GM12878 (cell line): ENCODE results near the gene PRR23C. TPM values are rescaled to one million over a fixed set of nuclear protein-coding genes. Genes with fewer than 3 reads are reported as not detected.

Experiments
- ATAC-seq: fragments of 200-7000 bp; cut with Tn5 transposase; 3 replicates; pipeline ENCODE4 v1.9.1; 2020; ENCODE audit warnings: mild to moderate bottlenecking, moderate library complexity
- BruUV-seq: library from RNA; stranded (reverse); fragments of 400-500 nt; replicated peaks from 2 replicates; lab custom pipeline; 2021; lab: Mats Ljungman, UMichigan
- CTCF ChIA-PET: fragments of 300-600 bp; sonication (Branson Sonifier 250); formaldehyde crosslinking; extraction: SDS; loops from one replicate; lab custom pipeline; 2021; ENCODE audit warnings: inconsistent platforms; lab: Yijun Ruan, JAX
- POLR2A ChIA-PET: fragments of 350-600 bp; formaldehyde crosslinking; extraction: SDS; loops from one replicate; lab custom pipeline; 2021; ENCODE audit warnings: inconsistent platforms; lab: Charles Lee
- RAD21 ChIA-PET: fragments of 300-600 bp; sonication (Branson Sonifier 250); formaldehyde crosslinking; loops from one replicate; lab custom pipeline; 2023; ENCODE audit warnings: antibody characterized with exemption; ENCODE audit not compliant: unreplicated experiment; lab: Charles Lee
- SMC1A ChIA-PET: fragments of 300-600 bp; sonication (Branson Sonifier 250); formaldehyde crosslinking; loops from one replicate; lab custom pipeline; 2023; ENCODE audit not compliant: unreplicated experiment, uncharacterized antibody; lab: Charles Lee
- DNase-seq: peaks from one replicate; pipeline ENCODE4 v3.0.0-alpha.2; 2011; ENCODE audit warnings: low read depth, low spot score
- FAIRE-seq: peaks from 3 replicates; lab custom pipeline; 2011; peaks lifted over from hg19 to GRCh38; lab: Jason Lieb, UNC
- H2AFZ ChIP-seq: 2 replicates; pipeline ENCODE4 v1.6.0; 2011; ENCODE audit warnings: low read depth, low read length, control low read depth; ENCODE audit not compliant: control insufficient read depth
- H3K27ac ChIP-seq: 2 replicates; pipeline ENCODE4 v1.5.1; 2011; ENCODE audit warnings: control low read depth; ENCODE audit not compliant: control insufficient read depth, insufficient read depth
- H3K27me3 ChIP-seq, 2 experiments: replicated peaks in 1 of 2; 2 replicates each; pipeline versions ENCODE4 v1.6.0 to v1.6.1; 2011; ENCODE audit warnings: low read length in 1 of 2; ENCODE audit not compliant: control insufficient read depth in 2 of 2, insufficient read depth in 2 of 2
- H3K36me3 ChIP-seq, 2 experiments: 2 replicates each; pipeline ENCODE4 v1.5.1; 2011; ENCODE audit warnings: low read length in 1 of 2; ENCODE audit not compliant: control insufficient read depth in 2 of 2, insufficient read depth in 2 of 2
- H3K4me1 ChIP-seq: 2 replicates; pipeline ENCODE4 v1.6.1; 2011; ENCODE audit warnings: mild to moderate bottlenecking, low read length, moderate library complexity, mixed read lengths; ENCODE audit not compliant: control insufficient read depth, insufficient read depth
- H3K4me2 ChIP-seq: 2 replicates; pipeline ENCODE4 v1.6.0; 2011; ENCODE audit warnings: control low read depth; ENCODE audit not compliant: control insufficient read depth, insufficient read depth
- H3K4me3 ChIP-seq: fragments of 200-600 bp; sonication (generic); 2 replicates; pipeline ENCODE4 v1.5.1; 2016
- H3K79me2 ChIP-seq: 2 replicates; pipeline ENCODE4 v1.6.0; 2011; ENCODE audit warnings: low read length; ENCODE audit not compliant: control insufficient read depth, insufficient read depth
- H3K9ac ChIP-seq: 2 replicates; pipeline ENCODE4 v1.8.0; 2011; ENCODE audit warnings: low read length, control low read depth, mixed read lengths; ENCODE audit not compliant: control insufficient read depth, insufficient read depth
- H3K9me3 ChIP-seq: replicated peaks from 3 replicates; pipeline ENCODE4 v1.5.1; 2011; ENCODE audit warnings: mild to moderate bottlenecking, low read length; ENCODE audit not compliant: control insufficient read depth, insufficient read depth
- H4K20me1 ChIP-seq: 2 replicates; pipeline ENCODE4 v1.6.0; 2011; ENCODE audit not compliant: control insufficient read depth, insufficient read depth
- FOXM1 ChIP-seq: IDR thresholded peaks from 2 replicates; pipeline ENCODE4 v1.6.1; 2012; ENCODE audit warnings: low read depth, mild to moderate bottlenecking, inconsistent platforms, low read length, moderate library complexity
- HCFC1 ChIP-seq: fragments of 150-350 bp; IDR thresholded peaks from 2 replicates; pipeline ENCODE4 v1.6.1; 2014; ENCODE audit warnings: low read length
- JUNB ChIP-seq: IDR thresholded peaks from 2 replicates; pipeline ENCODE4 v1.6.1; 2016; ENCODE audit warnings: antibody characterized with exemption, mild to moderate bottlenecking
- NR2C2 ChIP-seq: IDR thresholded peaks from 2 replicates; pipeline ENCODE4 v1.6.1; 2011; ENCODE audit warnings: borderline replicate concordance, low read depth; ENCODE audit not compliant: control insufficient read depth, insufficient read length
- RUNX3 ChIP-seq: IDR thresholded peaks from 2 replicates; pipeline ENCODE4 v1.6.1; 2012; ENCODE audit warnings: low read length, inconsistent platforms
- SPI1 ChIP-seq: IDR thresholded peaks from 2 replicates; pipeline ENCODE4 v1.6.1; 2011; ENCODE audit warnings: low read depth, mild to moderate bottlenecking, low read length, moderate library complexity, borderline replicate concordance; ENCODE audit not compliant: insufficient read depth
- STAT1 ChIP-seq: fragments of 450-650 bp; conservative IDR thresholded peaks from 2 replicates; pipeline ENCODE4 v1.6.1; 2014; ENCODE audit warnings: antibody characterized with exemption, mild to moderate bottlenecking
- ZNF687 ChIP-seq: fragments of 450-650 bp; IDR thresholded peaks from 2 replicates; pipeline ENCODE4 v1.6.1; 2017; ENCODE audit warnings: mild to moderate bottlenecking, moderate library complexity
- WGBS: methylation state at CpG from one replicate; pipeline ENCODE4 v1.1.6; 2016; ENCODE audit warnings: low lambda C conversion rate; ENCODE audit not compliant: insufficient replicate concordance, insufficient coverage; ENCODE audit errors: missing lambda C conversion rate; 5-methylcytosine and 5-hydroxymethylcytosine counted together
- in situ Hi-C: fragments of 300-500 bp; cut with MboI; formaldehyde crosslinking; loops from 9 replicates; pipeline ENCODE4 v1.14.3; 2018; ENCODE audit warnings: mixed read lengths
- intact Hi-C: fragments of 100-400 bp; cut with micrococcal nuclease; formaldehyde crosslinking; loops from one replicate; pipeline ENCODE4 v1.14.2; 2022; ENCODE audit not compliant: unreplicated experiment
- polyA plus RNA-seq, 11 experiments: library from polyadenylated mRNA; depleted of rRNA in 4 of 11; unstranded in 6 of 11; stranded (reverse) in 5 of 11; fragments of >200 nt; fragmentation: Nextera tagmentation in 4 of 11; fragmentation: Illumina TruSeq in 1 of 11; extraction: Ambion mirVana in 4 of 11; extraction: Trizol in 1 of 11; gene quantifications; 1 replicate in 1 of 11; 2 replicates in 10 of 11; pipeline versions ENCODE4 v1.2.1 to v1.2.3, GENCODE V29; 2011 to 2016; ENCODE audit warnings: inconsistent platforms in 2 of 11, missing spikeins in 2 of 11, low read depth in 1 of 11
- total RNA-seq, 4 experiments: library from RNA; depleted of rRNA in 3 of 4; stranded (reverse); fragments of >200 nt in 3 of 4; fragmentation: Illumina TruSeq in 1 of 4; extraction: Trizol in 1 of 4; gene quantifications; 2 replicates each; pipeline versions ENCODE4 v1.2.1 to v1.2.3, GENCODE V29; 2013 to 2021

Gene PRR23C
- total and polyA plus RNA-seq, 10 of the 15 experiments (the other 5 are each of a cell fraction or from before 2014, with no cell fraction given): not detected

- no peak for TF ChIP-seq ZNF687
- TF ChIP-seq FOXM1: no peak
- TF ChIP-seq NR2C2: no peak
- no peak for TF ChIP-seq SPI1
These were observed 39.5 kb upstream of the PRR23C start (continued) for GRCh38 chr3:139084176-139084575.

- DNase-seq (no peak), FAIRE-seq (no peak)
- POLR2A ChIA-PET: no interaction called here
These were observed 29.9 kb upstream of the PRR23C start for GRCh38 chr3:139074565-139075115.

More at GRCh38 chr3:139074565-139075115, 29.9 kb upstream of the PRR23C start:
- CTCF ChIA-PET: no interaction called here
- Histone ChIP-seq H4K20me1 (no peaks in the 10 kb centered on the region), H2AFZ (no peak overlapping the region), H3K36me3 (no peaks in the 10 kb centered on the region), H3K79me2 (no peaks in the 10 kb centered on the region), H3K9me3 (peaks cover 3% of the 10 kb centered on the region; the same call in 2 of the 3 replicates), H3K4me1 (no peaks in the 10 kb centered on the region), H3K9ac (no peak overlapping the region), H3K4me2 (no peak overlapping the region), H3K27me3 (no peaks in the 10 kb centered on the region; a peak in 1 of 4 replicates), H3K4me3 (no peak overlapping the region), H3K27ac (no peak overlapping the region)
- intact Hi-C loops (no loop called here), in situ Hi-C loops (no loop called here)
- RAD21 ChIA-PET: no interaction called here
- ATAC-seq: no peak
- TF ChIP-seq HCFC1 (no peak), STAT1 (no peak), RUNX3 (peak; percentile 39), JUNB (0 out of 2 replicates have a peak, but pooled peaks have one; percentile 13)
- WGBS: 2% methylated on average over 2 of the region's 2 CpGs
- BruUV-seq: no TSS peak
- SMC1A ChIA-PET: no interaction called here
